RWPE2 (cell line): Measurements from ENCODE around the gene IL19.

Experiments used
- ATAC-seq: fragments of 200-7000 bp; cut with Tn5 transposase; 3 replicates; pipeline ENCODE4 v1.9.1; 2021; ENCODE audit warnings: low read depth
- DNase-seq: peaks from one replicate; pipeline ENCODE4 v3.0.0-alpha.2; 2020; ENCODE audit warnings: low spot score
- H3K27ac ChIP-seq: fragments of 450-650 bp; 2 replicates; pipeline ENCODE4 v1.5.1; 2017; ENCODE audit warnings: mild to moderate bottlenecking; ENCODE audit not compliant: poor library complexity, severe bottlenecking
- H3K27me3 ChIP-seq: fragments of 250-450 bp; sonication (Bioruptor Pico); 2 replicates; pipeline ENCODE4 v1.5.1; 2021; ENCODE audit warnings: mild to moderate bottlenecking, moderate library complexity; ENCODE audit not compliant: insufficient read depth, poor library complexity, severe bottlenecking
- H3K36me3 ChIP-seq: fragments of 250-450 bp; sonication (Bioruptor Pico); 2 replicates; pipeline ENCODE4 v1.5.1; 2020; ENCODE audit warnings: low read depth, mild to moderate bottlenecking, moderate library complexity
- H3K4me1 ChIP-seq: fragments of 250-450 bp; sonication (Bioruptor Pico); 2 replicates; pipeline ENCODE4 v1.5.1; 2021; ENCODE audit warnings: mild to moderate bottlenecking, moderate library complexity; ENCODE audit not compliant: insufficient read depth, poor library complexity, severe bottlenecking
- H3K4me3 ChIP-seq: fragments of 250-450 bp; sonication (Bioruptor Pico); 2 replicates; pipeline ENCODE4 v1.5.1; 2021; ENCODE audit warnings: mild to moderate bottlenecking, moderate library complexity; ENCODE audit not compliant: severe bottlenecking
- H3K9me3 ChIP-seq: fragments of 250-450 bp; sonication (Bioruptor Pico); 2 replicates; pipeline ENCODE4 v1.5.1; 2021; ENCODE audit warnings: mild to moderate bottlenecking, moderate library complexity; ENCODE audit not compliant: severe bottlenecking
- TF ChIP-seq, protein P1 (sequence below): fragments of 450-650 bp; IDR thresholded peaks from one replicate; pipeline ENCODE4 v1.5.1; 2017; ENCODE audit warnings: mild to moderate bottlenecking, moderate library complexity; ENCODE audit not compliant: poor library complexity, severe bottlenecking

IL19 gene

DNA sequence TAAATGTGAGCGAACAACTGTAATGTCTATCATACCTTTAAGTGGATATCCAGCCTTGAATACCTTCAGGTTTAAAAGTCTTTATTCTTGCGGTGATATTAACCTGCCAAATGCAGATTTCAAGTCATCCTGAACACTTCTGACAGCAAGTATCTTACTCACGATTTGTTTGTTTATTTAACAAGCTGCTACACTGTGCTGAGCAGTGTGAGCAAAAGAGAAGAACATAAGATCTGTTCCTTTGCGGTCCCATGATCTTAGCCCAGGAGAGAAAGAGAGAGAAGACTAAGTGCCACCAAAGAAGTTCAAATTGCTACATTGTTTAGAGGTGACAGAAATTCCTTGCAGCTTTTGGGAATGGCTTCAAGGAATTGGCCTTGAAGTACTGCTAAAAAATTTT is 117.1 kb downstream of the IL19 start:
- no peaks in the 10 kb centered on the region for H3K27me3 ChIP-seq
- H3K4me1 ChIP-seq = peaks cover 49% of the 10 kb centered on the region
- no peak overlapping the region for H3K27ac ChIP-seq
- DNase-seq (no peak), ATAC-seq (no peak)
- no peaks in the 10 kb centered on the region for H3K9me3 ChIP-seq
- no peak overlapping the region for H3K4me3 ChIP-seq
- no peaks in the 10 kb centered on the region for H3K36me3 ChIP-seq
- TF ChIP-seq, protein P1, sequence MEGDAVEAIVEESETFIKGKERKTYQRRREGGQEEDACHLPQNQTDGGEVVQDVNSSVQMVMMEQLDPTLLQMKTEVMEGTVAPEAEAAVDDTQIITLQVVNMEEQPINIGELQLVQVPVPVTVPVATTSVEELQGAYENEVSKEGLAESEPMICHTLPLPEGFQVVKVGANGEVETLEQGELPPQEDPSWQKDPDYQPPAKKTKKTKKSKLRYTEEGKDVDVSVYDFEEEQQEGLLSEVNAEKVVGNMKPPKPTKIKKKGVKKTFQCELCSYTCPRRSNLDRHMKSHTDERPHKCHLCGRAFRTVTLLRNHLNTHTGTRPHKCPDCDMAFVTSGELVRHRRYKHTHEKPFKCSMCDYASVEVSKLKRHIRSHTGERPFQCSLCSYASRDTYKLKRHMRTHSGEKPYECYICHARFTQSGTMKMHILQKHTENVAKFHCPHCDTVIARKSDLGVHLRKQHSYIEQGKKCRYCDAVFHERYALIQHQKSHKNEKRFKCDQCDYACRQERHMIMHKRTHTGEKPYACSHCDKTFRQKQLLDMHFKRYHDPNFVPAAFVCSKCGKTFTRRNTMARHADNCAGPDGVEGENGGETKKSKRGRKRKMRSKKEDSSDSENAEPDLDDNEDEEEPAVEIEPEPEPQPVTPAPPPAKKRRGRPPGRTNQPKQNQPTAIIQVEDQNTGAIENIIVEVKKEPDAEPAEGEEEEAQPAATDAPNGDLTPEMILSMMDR = no peak

DNA sequence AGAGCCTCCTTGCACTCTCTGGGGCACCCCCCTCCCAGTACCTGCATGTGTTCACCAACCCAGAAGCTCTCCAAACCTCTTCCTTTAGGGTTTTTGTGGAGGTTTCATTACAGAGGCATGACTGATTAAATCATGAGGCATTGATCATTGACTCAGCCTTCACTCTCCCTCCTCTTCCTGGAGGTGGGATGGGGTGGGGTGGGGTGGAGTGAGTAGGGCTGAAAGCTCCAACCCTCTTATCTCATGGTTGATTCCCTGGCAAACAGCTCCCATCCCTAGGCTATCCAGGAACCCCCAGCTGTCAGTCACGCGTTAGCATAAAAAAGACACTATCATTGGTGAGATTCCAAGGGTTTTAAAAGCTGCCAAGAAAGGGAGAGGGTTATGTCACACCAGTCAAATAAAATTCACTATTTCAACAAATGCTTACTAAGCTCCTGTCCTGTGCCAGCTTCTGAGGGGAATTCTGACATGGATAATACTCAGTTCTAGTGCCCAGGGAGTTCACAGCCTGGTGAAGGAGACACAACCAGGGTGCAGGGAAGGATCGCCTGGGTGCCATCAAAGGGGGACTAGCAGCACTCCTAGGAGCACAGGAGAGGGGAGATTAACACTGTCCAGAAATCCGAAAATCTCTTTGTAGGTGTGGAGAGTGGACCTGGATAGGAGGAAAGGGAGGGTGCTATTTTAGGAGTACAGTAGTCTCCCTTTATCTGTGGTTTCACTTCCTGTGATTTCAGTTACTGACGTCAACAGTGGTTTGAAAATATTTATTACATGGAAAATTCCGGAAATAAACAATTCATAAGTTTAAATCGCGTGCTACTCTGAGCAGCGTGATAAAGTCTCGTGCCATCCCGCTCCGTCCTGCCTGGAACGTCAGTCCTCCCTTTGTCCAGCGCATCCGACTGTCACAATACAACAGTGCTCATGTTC is 119.8 kb downstream of the IL19 start:
- Histone ChIP-seq H3K27me3 (no peaks in the 10 kb centered on the region), H3K9me3 (no peaks in the 10 kb centered on the region), H3K4me3 (no peak overlapping the region), H3K27ac (peak overlapping the region; percentile 98), H3K36me3 (no peaks in the 10 kb centered on the region), H3K4me1 (peaks cover 68% of the 10 kb centered on the region)
- TF ChIP-seq, protein P1 = no peak
- DNase-seq = peak; percentile 80
- ATAC-seq = peak; percentile 81

DNA sequence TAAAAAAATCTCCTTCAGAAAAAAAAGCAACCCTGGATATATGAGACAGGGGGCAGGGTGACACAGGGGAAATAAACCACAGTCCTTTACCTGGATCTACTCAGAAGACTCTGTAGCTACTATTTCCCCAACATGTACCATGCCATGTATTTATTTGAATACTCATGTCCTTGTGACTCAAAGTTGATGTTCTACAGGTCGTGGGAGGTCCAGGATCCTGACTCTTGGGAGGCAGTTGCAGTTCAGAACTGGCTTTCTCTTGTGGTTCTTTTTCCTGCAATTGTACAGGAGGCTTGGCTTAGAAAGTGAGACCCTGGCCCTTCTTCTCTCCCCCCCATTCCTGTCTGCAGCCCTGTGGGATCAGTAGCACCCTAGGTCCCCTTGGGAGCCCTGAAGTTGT is 120.8 kb downstream of the IL19 start:
- TF ChIP-seq, protein P1 = no peak
- peaks cover 71% of the 10 kb centered on the region for H3K4me1 ChIP-seq
- no peaks in the 10 kb centered on the region for H3K9me3 ChIP-seq
- H3K36me3 ChIP-seq = no peaks in the 10 kb centered on the region
- peak overlapping the region; percentile 98 for H3K27ac ChIP-seq
- ATAC-seq (no peak), DNase-seq (no peak)
- no peaks in the 10 kb centered on the region for H3K27me3 ChIP-seq
- no peak overlapping the region for H3K4me3 ChIP-seq
